ENCODE results near the gene TRAM2.
A peak's percentile ranks its signal among the peaks of the same experiment; 100 is the strongest.
"Not testable (repeated sequence)": the region's sequence is repeated elsewhere in the genome, so short reads cannot be mapped to it uniquely, and the experiment has no call there.

Gene TRAM2

DNA sequence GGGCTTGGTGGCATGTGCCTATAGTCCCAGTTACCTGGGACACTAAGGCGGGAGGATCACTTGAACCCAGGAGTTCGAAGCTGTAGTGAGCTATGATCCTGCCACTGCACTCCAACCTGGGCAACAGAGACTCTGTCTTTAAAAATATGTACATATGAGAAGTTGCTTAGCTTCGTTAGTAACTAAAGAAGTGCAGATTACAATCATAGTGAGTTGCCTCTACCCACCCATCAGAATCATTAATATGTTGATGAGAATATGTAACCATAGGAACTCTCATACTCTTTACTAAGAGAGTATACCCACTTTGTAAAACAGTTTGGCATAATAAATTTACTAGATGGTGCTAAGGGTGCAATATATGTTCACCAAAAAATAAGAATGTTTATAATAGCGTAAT, 102.7 kb downstream of the TRAM2 start:
- no peak for DNase-seq

GRCh38 chr6:52461194-52461593, 115.7 kb downstream of the TRAM2 start:
- DNase-seq = not testable (repeated sequence)

GRCh38 chr6:52457096-52457495, 119.8 kb downstream of the TRAM2 start:
- no peak for DNase-seq

- peak; percentile 63 for DNase-seq
Observed at GRCh38 chr6:52454556-52454955, 122.3 kb downstream of the TRAM2 start.
